Endothelial cell (in vitro differentiated cells): ENCODE measurements around the gene BCL2L13. TPM values are rescaled to one million over a fixed set of nuclear protein-coding genes. Genes with fewer than 3 reads are reported as not detected.
"Not testable (repeated sequence)": the region's sequence is repeated elsewhere in the genome, so short reads cannot be mapped to it uniquely, and the experiment has no call there.

Experiments used
- DNase-seq: peaks from one replicate; pipeline ENCODE4 v3.0.0; 2021; ENCODE audit warnings: low spot score
- H3K27ac Mint-ChIP-seq: one replicate; pipeline ENCODE4 v1.8.0; 2021; ENCODE audit warnings: mixed read lengths, inconsistent platforms; ENCODE audit not compliant: unreplicated experiment
- H3K27me3 Mint-ChIP-seq: one replicate; pipeline ENCODE4 v1.8.0; 2021; ENCODE audit warnings: mild to moderate bottlenecking, moderate library complexity, mixed read lengths, inconsistent platforms; ENCODE audit not compliant: unreplicated experiment
- H3K36me3 Mint-ChIP-seq: one replicate; pipeline ENCODE4 v1.8.0; 2021; ENCODE audit warnings: mild to moderate bottlenecking, low read depth, mixed read lengths, inconsistent platforms; ENCODE audit not compliant: unreplicated experiment
- H3K4me1 Mint-ChIP-seq: one replicate; pipeline ENCODE4 v1.8.0; 2021; ENCODE audit warnings: mild to moderate bottlenecking, mixed read lengths, inconsistent platforms; ENCODE audit not compliant: unreplicated experiment
- H3K4me3 Mint-ChIP-seq: one replicate; pipeline ENCODE4 v1.8.0; 2021; ENCODE audit warnings: mild to moderate bottlenecking, mixed read lengths, inconsistent platforms; ENCODE audit not compliant: unreplicated experiment
- H3K9me3 Mint-ChIP-seq: one replicate; pipeline ENCODE4 v1.8.0; 2021; ENCODE audit warnings: mixed read lengths, inconsistent platforms; ENCODE audit not compliant: unreplicated experiment
- CTCF ChIP-seq: fragments of 200-600 bp; sonication (generic); IDR thresholded peaks from one replicate; pipeline ENCODE4 v1.5.0; 2021; ENCODE audit warnings: antibody characterized with exemption; ENCODE audit not compliant: unreplicated experiment
- total RNA-seq: library from RNA; stranded (reverse); fragmentation: NEBNext Ultra II Directional; extraction: Animal tissue kit (Norgen Biotek cat#: 25700); gene quantifications from one replicate; pipeline ENCODE4 v1.2.1, GENCODE V29; 2021; ENCODE audit not compliant: unreplicated experiment

The BCL2L13 gene
- total RNA-seq, 1 donor from 2014 or later, result 26.2 TPM

GRCh38 chr22:17764036-17764435, 125.5 kb downstream of the BCL2L13 start:
- Mint-ChIP-seq H3K4me1 (no peaks in the 10 kb centered on the region), H3K36me3 (peaks cover 4% of the 10 kb centered on the region), H3K27ac (no peak overlapping the region), H3K27me3 (peaks cover 2% of the 10 kb centered on the region), H3K4me3 (no peak overlapping the region), H3K9me3 (no peaks in the 10 kb centered on the region)
- no peak for DNase-seq
- no peak for TF ChIP-seq CTCF

GRCh38 chr22:17764852-17765251, 126.3 kb downstream of the BCL2L13 start:
- H3K4me1 Mint-ChIP-seq, H3K27ac Mint-ChIP-seq, DNase-seq, H3K27me3 Mint-ChIP-seq, H3K4me3 Mint-ChIP-seq, H3K9me3 Mint-ChIP-seq, H3K36me3 Mint-ChIP-seq: not testable (repeated sequence)

GRCh38 chr22:17767233-17768065, 128.9 kb downstream of the BCL2L13 start:
- DNase-seq, result no peak
- H3K27me3 Mint-ChIP-seq, result peaks cover 6% of the 10 kb centered on the region
- no peak for TF ChIP-seq CTCF
- no peaks in the 10 kb centered on the region for H3K9me3 Mint-ChIP-seq
- H3K4me3 Mint-ChIP-seq, result no peak overlapping the region
- H3K36me3 Mint-ChIP-seq, result peaks cover 6% of the 10 kb centered on the region
- no peak overlapping the region for H3K27ac Mint-ChIP-seq
- peaks cover 3% of the 10 kb centered on the region for H3K4me1 Mint-ChIP-seq

GRCh38 chr22:17769013-17769715, 130.6 kb downstream of the BCL2L13 start:
- no peak for DNase-seq
- no peak overlapping the region for H3K4me3 Mint-ChIP-seq
- H3K27ac Mint-ChIP-seq, result no peak overlapping the region
- peaks cover 10% of the 10 kb centered on the region for H3K4me1 Mint-ChIP-seq
- TF ChIP-seq CTCF, result no peak
- no peaks in the 10 kb centered on the region for H3K9me3 Mint-ChIP-seq
- H3K27me3 Mint-ChIP-seq, result peaks cover 7% of the 10 kb centered on the region
- H3K36me3 Mint-ChIP-seq, result peaks cover 6% of the 10 kb centered on the region

- H3K4me3 Mint-ChIP-seq, result no peak overlapping the region
- H3K9me3 Mint-ChIP-seq, result no peaks in the 10 kb centered on the region
- H3K27ac Mint-ChIP-seq, result no peak overlapping the region
- no peak for TF ChIP-seq CTCF
- H3K27me3 Mint-ChIP-seq, result peaks cover 10% of the 10 kb centered on the region
- H3K36me3 Mint-ChIP-seq, result peaks cover 6% of the 10 kb centered on the region
- DNase-seq, result no peak
- peaks cover 10% of the 10 kb centered on the region for H3K4me1 Mint-ChIP-seq
Measured at GRCh38 chr22:17769716-17770082, 131.1 kb downstream of the BCL2L13 start.
